Endodermal cell (in vitro differentiated cells): Measurements from ENCODE around the gene BNC2. TPM values are rescaled to one million over a fixed set of nuclear protein-coding genes. Genes with fewer than 3 reads are reported as not detected.

Experiments
- DNase-seq: peaks from one replicate; pipeline ENCODE4 v3.0.0-alpha.2; 2017
- H3K27ac ChIP-seq: 2 replicates; pipeline ENCODE4 v1.5.1; 2013; ENCODE audit warnings: mild to moderate bottlenecking, low read depth, low read length, moderate library complexity
- H3K27me3 ChIP-seq: 2 replicates; pipeline ENCODE4 v1.6.1; 2013; ENCODE audit warnings: mild to moderate bottlenecking, low read length, moderate library complexity; ENCODE audit not compliant: insufficient read depth, control insufficient read depth, poor library complexity, severe bottlenecking
- H3K36me3 ChIP-seq: 2 replicates; pipeline ENCODE4 v1.7.0; 2013; ENCODE audit warnings: mild to moderate bottlenecking, low read length, moderate library complexity; ENCODE audit not compliant: control insufficient read depth, insufficient read depth
- H3K4me1 ChIP-seq: one replicate; pipeline ENCODE4 v1.7.0; 2013; ENCODE audit warnings: low read length; ENCODE audit not compliant: control insufficient read depth, insufficient read depth
- H3K4me3 ChIP-seq: 2 replicates; pipeline ENCODE4 v1.5.1; 2013; ENCODE audit warnings: mild to moderate bottlenecking, low read length, moderate library complexity
- H3K9ac ChIP-seq: 2 replicates; pipeline ENCODE4 v1.6.1; 2013; ENCODE audit warnings: mild to moderate bottlenecking, low read length, moderate library complexity; ENCODE audit not compliant: poor library complexity, severe bottlenecking; ENCODE audit errors: extremely low read depth
- H3K9me3 ChIP-seq: 2 replicates; pipeline ENCODE4 v1.6.1; 2013; ENCODE audit warnings: mild to moderate bottlenecking, low read length, moderate library complexity; ENCODE audit not compliant: control insufficient read depth
- H3K27ac Mint-ChIP-seq: 2 replicates; pipeline ENCODE4 v1.8.0; 2020; ENCODE audit warnings: mixed read lengths
- H3K27me3 Mint-ChIP-seq: 2 replicates; pipeline ENCODE4 v1.8.0; 2021; ENCODE audit warnings: mild to moderate bottlenecking, mixed read lengths; ENCODE audit not compliant: insufficient read depth
- H3K36me3 Mint-ChIP-seq: 2 replicates; pipeline ENCODE4 v1.8.0; 2020; ENCODE audit warnings: low read depth, mixed read lengths
- H3K4me1 Mint-ChIP-seq: 2 replicates; pipeline ENCODE4 v1.8.0; 2020; ENCODE audit warnings: mixed read lengths
- H3K4me3 Mint-ChIP-seq: 2 replicates; pipeline ENCODE4 v1.8.0; 2020; ENCODE audit warnings: mild to moderate bottlenecking, moderate library complexity, mixed read lengths
- H3K9me3 Mint-ChIP-seq: 2 replicates; pipeline ENCODE4 v1.8.0; 2020; ENCODE audit warnings: mild to moderate bottlenecking, mixed read lengths
- CTCF ChIP-seq: fragments of 200-600 bp; sonication (generic); conservative IDR thresholded peaks from 2 replicates; pipeline ENCODE4 v1.5.0; 2021; ENCODE audit warnings: antibody characterized with exemption, mild to moderate bottlenecking
- WGBS, 2 experiments: methylation state at CpG; one replicate each; pipeline versions ENCODE4 v1.1.5 to v1.1.7; 2013; ENCODE audit warnings: missing lambda C conversion rate in 2 of 2, mixed read lengths in 1 of 2; ENCODE audit not compliant: insufficient coverage in 1 of 2, insufficient read length in 1 of 2; 5-methylcytosine and 5-hydroxymethylcytosine counted together
- total RNA-seq, 2 donors: library from RNA; stranded (reverse); fragmentation: NEBNext Ultra II Directional in 1 of 2; extraction: Animal tissue kit (Norgen Biotek cat#: 25700) in 1 of 2; gene quantifications; 2 replicates in 1 of 2; 3 replicates in 1 of 2; pipeline ENCODE4 v1.2.1, GENCODE V29; 2021

The BNC2 gene
- total RNA-seq, 2 donors from 2014 or later, result 3.0 to 10.5 TPM

GRCh38 chr9:16735001-16735400 is 135.5 kb downstream of the BNC2 start:
- Mint-ChIP-seq H3K9me3 (no peaks in the 10 kb centered on the region), H3K27ac (no peak overlapping the region), H3K4me3 (no peak overlapping the region), H3K36me3 (no peaks in the 10 kb centered on the region), H3K4me1 (peaks cover 39% of the 10 kb centered on the region), H3K27me3 (peaks cover 4% of the 10 kb centered on the region)
- no peak overlapping the region for H3K9ac ChIP-seq
- no peak for DNase-seq
- no peak overlapping the region for H3K27ac ChIP-seq
- no peak overlapping the region for H3K4me3 ChIP-seq
- no peaks in the 10 kb centered on the region for H3K36me3 ChIP-seq
- H3K9me3 ChIP-seq, result no peaks in the 10 kb centered on the region
- H3K27me3 ChIP-seq, result no peaks in the 10 kb centered on the region
- TF ChIP-seq CTCF, result no peak
- H3K4me1 ChIP-seq, result peaks cover 4% of the 10 kb centered on the region

DNA sequence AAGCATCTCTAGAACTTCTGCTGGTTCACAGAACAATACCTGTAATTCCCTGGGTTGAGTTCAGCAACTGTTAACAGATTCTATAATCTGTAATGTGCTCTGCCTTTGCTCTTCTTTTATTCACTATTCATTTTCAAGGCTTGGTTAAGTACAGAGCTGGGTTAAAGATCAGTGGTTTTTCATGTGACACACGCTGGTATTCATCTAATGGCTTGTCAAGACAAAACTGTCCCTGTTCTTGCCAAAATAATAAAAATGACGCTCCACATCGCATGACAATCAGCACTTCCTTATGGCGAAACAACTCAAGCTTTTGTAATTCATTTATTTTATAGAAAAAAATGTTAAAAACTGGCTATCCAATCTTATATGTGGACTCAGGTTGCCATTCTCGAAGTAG is 137.9 kb downstream of the BNC2 start:
- H3K27me3 Mint-ChIP-seq, result peaks cover 23% of the 10 kb centered on the region
- no peaks in the 10 kb centered on the region for H3K36me3 ChIP-seq
- 67 to 94% methylated on average over 1 to 5 of the region's 5 CpGs for WGBS, 2 experiments
- H3K27me3 ChIP-seq, result peaks cover 7% of the 10 kb centered on the region
- no peaks in the 10 kb centered on the region for H3K9me3 ChIP-seq
- no peaks in the 10 kb centered on the region for H3K9me3 Mint-ChIP-seq
- no peak overlapping the region for H3K27ac ChIP-seq
- TF ChIP-seq CTCF, result no peak
- DNase-seq, result no peak
- H3K4me3 ChIP-seq, result no peak overlapping the region
- H3K9ac ChIP-seq, result no peak overlapping the region
- H3K4me3 Mint-ChIP-seq, result no peak overlapping the region
- peaks cover 50% of the 10 kb centered on the region for H3K4me1 Mint-ChIP-seq
- H3K4me1 ChIP-seq, result peaks cover 4% of the 10 kb centered on the region
- no peaks in the 10 kb centered on the region for H3K36me3 Mint-ChIP-seq
- no peak overlapping the region for H3K27ac Mint-ChIP-seq

DNA sequence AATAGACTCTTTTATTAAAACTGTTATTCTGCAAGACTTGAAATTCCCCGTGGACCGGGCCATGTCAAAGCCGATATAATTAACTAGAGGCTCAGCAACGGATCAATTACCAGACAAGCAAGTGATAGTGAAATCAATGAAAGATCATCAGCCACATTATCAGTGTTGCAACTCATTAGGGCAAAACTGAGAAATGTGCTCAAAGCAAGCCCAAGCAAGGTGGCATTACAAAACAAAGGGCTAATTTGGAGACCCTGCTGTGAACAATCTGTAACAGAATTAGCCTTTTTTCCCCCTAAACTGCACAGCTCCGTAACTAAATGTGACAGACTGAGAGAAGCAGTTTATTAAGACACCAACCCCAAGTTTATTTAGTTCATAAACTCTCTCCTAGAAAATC is 140.3 kb downstream of the BNC2 start:
- no peaks in the 10 kb centered on the region for H3K36me3 ChIP-seq
- Mint-ChIP-seq H3K4me1 (peaks cover 66% of the 10 kb centered on the region), H3K27me3 (peaks cover 32% of the 10 kb centered on the region), H3K9me3 (no peaks in the 10 kb centered on the region), H3K36me3 (no peaks in the 10 kb centered on the region), H3K27ac (peak overlapping the region; percentile 3), H3K4me3 (peak overlapping the region; percentile 35)
- peaks cover 11% of the 10 kb centered on the region for H3K27me3 ChIP-seq
- peak overlapping the region; percentile 50 for H3K4me3 ChIP-seq
- no peaks in the 10 kb centered on the region for H3K9me3 ChIP-seq
- H3K4me1 ChIP-seq, result peaks cover 4% of the 10 kb centered on the region
- H3K27ac ChIP-seq, result no peak overlapping the region
- DNase-seq, result no peak
- no peak overlapping the region for H3K9ac ChIP-seq
- 12 to 26% methylated on average over 5 of the region's 5 CpGs for WGBS, 2 experiments
- TF ChIP-seq CTCF, result no peak
